Choroid plexus epithelial cell (primary cell): ENCODE results near the gene CS.

Experiments used
- DNase-seq: peaks from one replicate; pipeline ENCODE4 v3.0.0-alpha.2; 2010; ENCODE audit warnings: low read depth
- H3K4me3 ChIP-seq: 2 replicates; pipeline ENCODE4 v1.5.1; 2011; ENCODE audit warnings: low read depth, mild to moderate bottlenecking, control low read depth, low read length, moderate library complexity
- CTCF ChIP-seq: conservative IDR thresholded peaks from 2 replicates; pipeline ENCODE4 v1.5.1; 2011; ENCODE audit warnings: low read depth, mild to moderate bottlenecking, control low read depth, inconsistent platforms, low read length, moderate library complexity

Gene CS

GRCh38 chr12:56304276-56304675 lies 4.1 kb upstream of the CS start:
- no peak overlapping the region for H3K4me3 ChIP-seq
- TF ChIP-seq CTCF: no peak
- no peak for DNase-seq

GRCh38 chr12:56300644-56301464 lies 724 bp upstream of the CS start:
- DNase-seq: no peak
- no peak for TF ChIP-seq CTCF
- peak overlapping the region; percentile 90 for H3K4me3 ChIP-seq

- no peak for TF ChIP-seq CTCF
- H3K4me3 ChIP-seq: peak overlapping the region; percentile 90
- DNase-seq: no peak
Measured at GRCh38 chr12:56299308-56299852, 750 bp downstream of the CS start.

- H3K4me3 ChIP-seq: peak overlapping the region; percentile 90
- TF ChIP-seq CTCF: no peak
- DNase-seq: no peak
Measured at GRCh38 chr12:56298828-56299227, 1.3 kb downstream of the CS start.

- no peak for DNase-seq
- no peak for TF ChIP-seq CTCF
- H3K4me3 ChIP-seq: no peak overlapping the region
Measured at GRCh38 chr12:56297400-56297799, 2.7 kb downstream of the CS start.

GRCh38 chr12:56296295-56296694 lies 3.8 kb downstream of the CS start:
- DNase-seq: no peak
- no peak for TF ChIP-seq CTCF

GRCh38 chr12:56293795-56294194 lies 6.3 kb downstream of the CS start:
- DNase-seq: no peak
- no peak overlapping the region for H3K4me3 ChIP-seq
- no peak for TF ChIP-seq CTCF

More at GRCh38 chr12:56296295-56296694, 3.8 kb downstream of the CS start:
- no peak overlapping the region for H3K4me3 ChIP-seq
